Measurements from ENCODE around the gene PRDM16.
"Not testable (repeated sequence)": the region's sequence is repeated elsewhere in the genome, so short reads cannot be mapped to it uniquely, and the experiment has no call there.

The PRDM16 gene

DNA sequence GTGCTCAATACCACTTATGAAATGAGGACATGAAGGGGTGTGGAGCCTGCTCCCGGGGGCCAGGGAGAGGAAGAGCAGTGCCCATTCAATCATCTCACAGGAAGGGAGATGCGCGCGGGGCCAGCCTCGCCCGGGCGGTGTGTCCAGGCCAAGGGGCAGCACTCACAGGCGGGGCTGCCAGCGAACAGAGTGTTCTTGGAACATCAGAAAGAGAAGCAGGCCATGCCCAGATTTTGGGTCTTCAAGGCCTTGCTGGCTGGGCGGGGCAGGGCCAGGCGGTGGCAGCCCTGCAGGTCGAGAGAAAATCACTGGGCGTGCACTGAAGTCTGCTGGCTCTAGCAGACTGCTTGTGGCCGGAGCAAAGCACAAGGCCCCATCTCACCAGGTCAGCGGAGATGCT, 168.6 kb downstream of the PRDM16 start:
- no peak for DNase-seq (ENCODE audit: extremely low read depth in 1 of 2, low read depth in 1 of 2)

DNA sequence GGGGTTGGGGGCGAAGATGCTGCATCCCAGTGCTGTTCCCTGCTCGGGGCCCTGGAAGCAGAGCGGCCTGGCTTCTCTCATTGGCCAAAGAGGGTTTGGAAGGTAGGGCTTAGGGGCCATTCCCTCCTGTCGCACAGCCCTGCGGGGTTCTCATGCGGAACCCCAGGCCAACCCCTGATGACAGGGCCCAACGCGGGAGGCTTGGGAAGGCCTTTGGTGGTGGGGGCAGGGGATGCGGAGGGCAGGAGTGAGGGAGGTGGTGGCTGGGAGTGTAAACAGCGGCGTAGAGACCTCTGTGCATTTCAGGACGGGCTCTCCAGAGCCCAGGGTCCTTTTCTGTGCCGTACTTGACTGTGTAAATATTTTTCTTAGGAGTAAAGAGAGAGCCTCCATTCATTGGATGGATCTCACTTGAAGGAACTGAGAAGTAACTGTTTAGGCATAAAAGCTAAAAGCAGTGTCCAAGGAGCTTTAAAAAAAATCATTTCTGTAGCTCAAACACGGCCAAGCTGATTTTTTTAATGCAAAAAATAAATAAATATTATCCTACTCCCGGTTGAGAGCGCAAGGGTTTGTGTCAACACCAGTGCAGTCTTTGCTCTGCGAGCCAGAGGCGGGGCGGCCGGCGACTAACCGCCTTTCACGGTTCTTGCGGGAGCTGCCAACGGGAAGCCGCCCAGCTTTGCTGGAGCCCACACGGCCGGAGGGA, 169.1 kb downstream of the PRDM16 start:
- no peak for DNase-seq (ENCODE audit: extremely low read depth in 1 of 2, low read depth in 1 of 2)

DNA sequence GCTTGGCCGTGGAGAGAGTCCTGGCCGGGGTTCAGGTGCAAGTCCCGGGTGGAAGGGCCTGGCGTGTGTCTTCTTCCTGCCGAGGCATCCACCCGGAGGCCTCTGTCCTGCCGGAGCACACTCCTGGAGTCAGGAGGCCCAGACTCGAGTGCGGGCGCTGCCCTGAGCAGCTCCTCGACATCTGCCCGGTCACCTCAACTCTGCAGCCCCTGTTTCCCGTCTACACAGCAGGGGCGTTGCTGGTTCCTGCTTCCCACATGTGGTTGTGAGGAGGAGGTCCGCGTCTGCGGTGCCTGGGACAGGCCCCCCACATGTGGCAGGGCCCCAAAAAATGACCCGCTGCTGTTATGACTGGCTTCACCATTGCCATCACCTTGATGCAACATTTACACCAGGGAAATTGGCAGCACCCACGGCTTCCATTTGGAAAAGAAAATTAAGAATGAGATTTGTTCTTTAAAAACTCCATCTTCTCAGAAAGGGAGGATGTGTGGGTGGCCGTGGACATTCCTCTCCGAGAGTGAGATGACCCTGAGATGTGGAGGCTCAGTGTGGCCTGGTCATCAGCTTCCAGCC, 169.8 kb downstream of the PRDM16 start:
- no peak for DNase-seq (ENCODE audit: extremely low read depth in 1 of 2, low read depth in 1 of 2)

DNA sequence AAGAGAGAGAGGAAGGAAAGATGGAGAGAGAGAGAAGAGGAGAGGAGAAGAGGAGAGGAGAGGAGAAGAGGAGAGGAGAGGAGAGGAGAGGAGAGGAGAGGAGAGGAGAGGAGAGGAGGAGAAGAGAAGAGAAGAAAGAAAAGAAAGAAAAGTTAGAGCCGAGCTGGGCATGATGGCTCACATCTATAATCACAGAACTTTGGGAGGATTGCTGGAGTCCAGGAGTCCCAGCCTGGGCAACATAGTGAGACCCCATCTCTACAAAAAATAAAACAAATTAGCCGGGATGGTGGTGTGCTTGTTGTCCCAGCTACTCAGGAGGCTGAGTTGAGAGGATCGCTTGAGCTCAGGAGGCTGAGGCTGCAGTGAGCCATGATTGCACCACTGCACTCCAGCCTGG, 171.0 kb downstream of the PRDM16 start:
- not testable (repeated sequence) for DNase-seq (ENCODE audit: extremely low read depth in 1 of 2, low read depth in 1 of 2)

- no peak for DNase-seq (ENCODE audit: extremely low read depth in 1 of 2, low read depth in 1 of 2)
These were observed 171.7 kb downstream of the PRDM16 start for GRCh38 chr1:3240524-3241235.

- DNase-seq (ENCODE audit: extremely low read depth in 1 of 2, low read depth in 1 of 2): no peak
These were observed 172.2 kb downstream of the PRDM16 start for GRCh38 chr1:3241236-3241550.

DNA sequence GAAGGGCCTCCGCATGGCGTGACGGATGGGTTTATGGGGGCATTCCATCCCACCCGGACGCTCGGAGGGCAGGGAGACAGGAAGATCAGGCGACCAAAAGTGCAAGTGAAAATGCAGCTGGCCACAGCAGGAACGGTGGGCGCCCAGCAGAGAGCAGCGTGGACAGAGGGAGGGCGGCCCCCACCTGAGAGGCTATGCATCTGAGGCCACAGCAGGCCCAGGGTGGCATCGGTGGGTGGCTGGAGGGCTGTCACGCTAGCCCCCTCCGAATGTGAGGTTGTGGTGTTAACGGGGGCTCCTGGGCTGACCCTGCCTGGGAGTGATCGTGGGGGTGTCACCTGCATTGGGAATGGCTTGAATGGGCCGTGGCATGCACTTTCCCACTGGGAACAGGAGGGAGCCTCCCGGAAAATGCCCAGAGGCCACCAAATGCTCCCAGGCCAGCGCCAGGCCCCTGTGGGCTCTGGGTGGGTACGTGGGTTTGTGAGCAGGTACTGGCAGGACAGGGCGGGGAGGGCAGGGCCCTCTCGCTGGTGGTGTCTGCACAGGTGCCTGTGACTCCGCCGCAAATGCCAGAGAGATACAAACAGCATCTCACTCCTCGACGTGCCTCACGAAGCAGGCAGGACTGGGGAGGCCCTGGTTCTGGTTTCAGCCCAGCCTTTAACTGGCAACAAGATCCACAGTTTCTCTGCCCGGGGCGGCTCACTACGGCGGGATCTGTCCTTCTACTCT, 172.8 kb downstream of the PRDM16 start:
- no peak for DNase-seq (ENCODE audit: extremely low read depth in 1 of 2, low read depth in 1 of 2)

DNA sequence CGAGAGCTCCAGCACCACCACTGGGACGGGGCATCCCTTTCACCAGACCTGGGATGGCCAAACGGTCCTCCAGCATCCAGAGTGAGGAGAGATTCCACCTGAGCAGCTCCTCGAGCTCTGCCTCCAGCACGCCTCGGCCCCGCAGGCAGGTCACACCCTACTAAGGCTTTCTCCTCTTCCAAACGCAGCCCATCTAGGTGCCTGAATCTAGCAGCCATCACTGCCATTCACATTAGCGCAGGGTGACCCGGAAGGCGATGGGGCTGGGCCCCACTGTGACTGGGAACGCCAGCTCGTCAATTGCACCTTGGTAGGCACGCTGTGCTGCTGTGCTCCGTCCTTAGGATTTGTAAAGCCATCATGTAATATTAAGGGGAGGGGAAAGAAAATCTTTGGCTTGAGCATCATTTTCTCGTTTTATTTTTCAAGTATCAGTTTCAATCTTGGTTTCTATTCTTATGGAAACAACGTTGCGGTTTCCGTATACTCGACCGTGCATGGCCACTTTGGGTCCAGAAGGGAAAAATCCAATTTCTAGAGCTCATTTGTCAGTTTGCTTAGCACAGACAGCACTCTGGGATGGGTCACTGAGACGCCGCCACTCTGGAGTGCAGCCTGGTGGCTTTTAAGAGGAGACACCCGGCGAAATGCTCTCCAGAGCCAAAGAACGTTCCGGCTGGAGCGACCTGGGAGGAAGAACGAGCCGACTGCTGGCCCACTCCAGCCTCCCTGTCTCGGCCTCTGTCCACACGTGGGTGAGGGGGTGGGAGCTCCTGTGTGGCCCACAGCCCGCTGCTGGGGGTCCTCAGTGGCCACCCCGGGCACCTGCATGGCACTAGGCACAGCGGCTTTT, 173.6 kb downstream of the PRDM16 start:
- DNase-seq (ENCODE audit: extremely low read depth in 1 of 2, low read depth in 1 of 2): no peak

GRCh38 chr1:3243304-3243703, 174.3 kb downstream of the PRDM16 start:
- DNase-seq (ENCODE audit: extremely low read depth in 1 of 2, low read depth in 1 of 2): no peak

DNA sequence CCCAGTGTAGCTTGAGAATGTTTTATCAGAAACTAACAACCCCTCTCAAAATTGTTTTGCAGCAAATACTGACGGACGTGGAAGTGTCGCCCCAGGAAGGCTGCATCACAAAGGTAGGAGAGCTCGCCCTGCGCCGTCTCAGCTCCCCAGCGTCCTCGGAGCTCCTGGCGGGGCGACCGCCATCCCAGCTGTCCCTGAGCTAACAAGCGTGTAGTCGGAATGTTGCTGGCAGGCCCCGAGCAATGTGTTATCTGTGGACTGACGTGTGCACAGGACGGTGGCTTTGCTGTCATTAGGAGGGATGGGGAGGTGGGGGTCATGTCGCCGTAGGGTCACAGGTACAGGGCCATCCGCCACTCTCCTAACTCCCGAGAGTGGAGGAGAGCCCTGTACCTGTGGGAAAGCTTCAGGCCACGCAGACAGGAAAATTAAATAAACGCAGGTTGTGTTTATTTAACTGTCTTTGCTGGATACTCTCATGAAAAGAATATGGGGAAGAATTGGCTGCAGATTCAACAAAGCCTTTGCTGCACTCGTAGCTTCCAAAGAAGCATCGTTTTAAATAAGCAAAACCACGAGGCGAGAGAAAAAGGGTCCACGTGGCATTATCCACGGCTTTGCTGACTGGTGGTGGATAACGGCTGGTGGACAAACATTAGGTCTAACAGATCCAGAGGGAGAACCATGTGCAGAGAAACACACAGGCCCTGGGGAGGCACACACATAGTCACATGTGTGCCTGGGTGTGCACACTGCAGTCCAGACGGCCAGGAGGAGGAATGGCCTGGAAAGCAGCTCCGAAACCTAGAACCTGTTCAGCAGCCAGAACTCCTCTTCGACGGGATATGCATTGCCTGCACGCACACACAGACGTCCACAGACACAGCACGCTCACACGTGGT, 175.3 kb downstream of the PRDM16 start:
- DNase-seq (ENCODE audit: extremely low read depth in 1 of 2, low read depth in 1 of 2): no peak

GRCh38 chr1:3244927-3245315, 175.9 kb downstream of the PRDM16 start:
- no peak for DNase-seq (ENCODE audit: extremely low read depth in 1 of 2, low read depth in 1 of 2)

GRCh38 chr1:3245344-3245743, 176.3 kb downstream of the PRDM16 start:
- no peak for DNase-seq (ENCODE audit: extremely low read depth in 1 of 2, low read depth in 1 of 2)

- no peak for DNase-seq (ENCODE audit: extremely low read depth in 1 of 2, low read depth in 1 of 2)
These were observed 176.8 kb downstream of the PRDM16 start for GRCh38 chr1:3245768-3246167.

GRCh38 chr1:3246251-3246650, 177.2 kb downstream of the PRDM16 start:
- DNase-seq (ENCODE audit: extremely low read depth in 1 of 2, low read depth in 1 of 2): no peak

DNA sequence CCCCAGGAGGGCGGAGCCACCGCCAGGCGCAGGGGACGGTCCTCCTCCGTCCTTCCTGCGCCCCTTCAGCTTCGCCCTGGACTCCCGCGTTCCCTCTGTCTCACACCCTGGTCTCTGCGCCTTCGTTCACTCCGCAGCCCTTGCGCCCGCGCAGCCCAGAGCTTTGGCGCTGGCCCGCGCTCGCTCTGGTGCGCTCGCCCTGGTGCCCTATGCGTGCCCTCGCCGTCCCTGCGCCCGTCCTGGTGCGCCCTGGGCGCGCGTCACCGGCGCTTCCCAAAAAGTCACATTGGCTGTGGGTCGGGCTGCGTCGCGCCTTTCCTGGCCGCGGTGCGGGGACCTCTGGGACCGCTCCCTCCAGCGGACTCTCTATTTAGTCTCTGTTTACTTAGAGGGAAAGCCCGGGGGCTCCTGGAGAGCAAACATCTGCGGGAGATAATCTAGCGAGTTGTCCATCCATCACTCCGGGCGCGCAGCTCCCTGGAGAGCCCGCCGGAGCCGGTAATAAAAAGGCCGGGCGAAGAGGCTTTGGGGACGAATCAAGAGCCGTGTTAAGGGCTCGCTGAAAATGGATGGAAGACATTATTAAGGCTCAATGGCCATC, 178.6 kb downstream of the PRDM16 start:
- DNase-seq (ENCODE audit: extremely low read depth in 1 of 2, low read depth in 1 of 2): no peak

GRCh38 chr1:3248155-3249141, 179.4 kb downstream of the PRDM16 start:
- DNase-seq (ENCODE audit: extremely low read depth in 1 of 2, low read depth in 1 of 2): no peak

- no peak for DNase-seq (ENCODE audit: extremely low read depth in 1 of 2, low read depth in 1 of 2)
These were observed 180.2 kb downstream of the PRDM16 start for GRCh38 chr1:3249231-3249630.

Data from activated CD8-positive, alpha-beta memory T cell treated with anti-CD3 and anti-CD28 coated beads for 1 hour (primary cell).